Smooth muscle cell (in vitro differentiated cells): ENCODE measurements around the gene SAMD4A. TPM values are rescaled to one million over a fixed set of nuclear protein-coding genes. Genes with fewer than 3 reads are reported as not detected.

Experiments
- DNase-seq: peaks from one replicate; lab custom pipeline; 2025; ENCODE audit not compliant: unreplicated experiment; lab: John Stamatoyannopoulos, UW
- H2AFZ ChIP-seq: fragments of 200-600 bp; sonication (generic); 2 replicates; pipeline ENCODE4 v1.6.0; 2016; ENCODE audit warnings: antibody characterized with exemption, low read depth, mild to moderate bottlenecking
- H3F3A ChIP-seq: fragments of 200-600 bp; sonication (generic); 2 replicates; pipeline ENCODE4 v1.6.0; 2017; ENCODE audit warnings: antibody characterized with exemption, low read depth
- H3K27ac ChIP-seq: fragments of 200-600 bp; sonication (generic); 2 replicates; pipeline ENCODE4 v1.5.1; 2016; ENCODE audit warnings: low read depth, mild to moderate bottlenecking
- H3K27me3 ChIP-seq: fragments of 200-600 bp; sonication (generic); 2 replicates; pipeline ENCODE4 v1.6.1; 2016; ENCODE audit warnings: low read depth, mild to moderate bottlenecking
- H3K36me3 ChIP-seq: fragments of 200-600 bp; sonication (generic); 2 replicates; pipeline ENCODE4 v1.5.1; 2016; ENCODE audit warnings: low read depth
- H3K4me1 ChIP-seq: fragments of 200-600 bp; sonication (generic); 2 replicates; pipeline ENCODE4 v1.5.1; 2016; ENCODE audit warnings: low read depth
- H3K4me2 ChIP-seq: fragments of 200-600 bp; sonication (generic); 2 replicates; pipeline ENCODE4 v1.6.0; 2016; ENCODE audit warnings: mild to moderate bottlenecking
- H3K4me3 ChIP-seq: fragments of 200-600 bp; sonication (generic); 2 replicates; pipeline ENCODE4 v1.5.1; 2016; ENCODE audit warnings: mild to moderate bottlenecking
- H3K79me2 ChIP-seq: fragments of 200-600 bp; sonication (generic); 2 replicates; pipeline ENCODE4 v1.6.0; 2016; ENCODE audit warnings: low read depth, mild to moderate bottlenecking
- H3K9ac ChIP-seq: fragments of 200-600 bp; sonication (generic); 2 replicates; pipeline ENCODE4 v1.6.0; 2016; ENCODE audit warnings: low read depth
- H3K9me3 ChIP-seq: fragments of 200-600 bp; sonication (generic); replicated peaks from 2 replicates; pipeline ENCODE4 v1.5.1; 2016; ENCODE audit warnings: low read depth
- H4K20me1 ChIP-seq: fragments of 200-600 bp; sonication (generic); 2 replicates; pipeline ENCODE4 v1.6.0; 2016; ENCODE audit warnings: low read depth
- WGBS: methylation state at CpG from one replicate; pipeline ENCODE4 v1.1.7; 2016; ENCODE audit warnings: low lambda C conversion rate; 5-methylcytosine and 5-hydroxymethylcytosine counted together
- polyA plus RNA-seq: library from polyadenylated mRNA; unstranded; fragments of >200 nt; fragmentation: Nextera tagmentation; extraction: Ambion mirVana; gene quantifications from 2 replicates; pipeline ENCODE4 v1.2.1, GENCODE V29; 2016
- total RNA-seq: library from RNA; depleted of rRNA; stranded (reverse); fragments of >200 nt; gene quantifications from 2 replicates; pipeline ENCODE4 v1.2.3, GENCODE V29; 2014
- TF ChIP-seq, protein P1 (sequence below): fragments of 200-600 bp; sonication (generic); IDR thresholded peaks from 2 replicates; pipeline ENCODE4 v1.5.1; 2017; ENCODE audit warnings: borderline replicate concordance, mild to moderate bottlenecking, antibody characterized with exemption; ENCODE audit not compliant: insufficient read depth, poor library complexity, severe bottlenecking

Gene SAMD4A
- total and polyA plus RNA-seq, 2 experiments from 2014 or later, result 9.2 to 36.7 TPM

DNA sequence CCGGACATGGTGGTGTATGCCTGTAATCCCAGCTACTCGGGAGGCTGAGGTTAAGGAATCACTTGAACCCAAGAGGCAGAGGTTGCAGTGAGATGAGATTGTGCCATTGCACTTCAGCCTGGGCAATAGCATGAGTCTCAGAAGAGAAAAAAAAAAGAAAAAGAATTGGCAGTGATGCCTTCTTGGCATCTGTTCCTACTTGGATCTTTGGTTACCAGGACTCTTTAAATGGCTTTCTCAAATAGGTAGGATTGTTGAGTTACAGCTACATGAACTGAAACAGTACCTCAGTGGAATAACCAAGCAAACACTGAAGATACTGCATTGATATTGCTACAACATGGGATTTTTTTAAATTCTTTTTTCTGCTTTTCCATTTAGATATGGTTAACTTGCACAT is 136.8 kb downstream of the SAMD4A start:
- DNase-seq, result no peak
- Histone ChIP-seq H3K27ac (no peak overlapping the region), H3K27me3 (no peaks in the 10 kb centered on the region), H3F3A (peaks cover 3% of the 10 kb centered on the region), H3K9ac (no peak overlapping the region), H3K79me2 (peaks cover 80% of the 10 kb centered on the region), H3K36me3 (peaks cover 3% of the 10 kb centered on the region), H2AFZ (no peak overlapping the region), H3K4me1 (peaks cover 2% of the 10 kb centered on the region), H4K20me1 (peaks cover 95% of the 10 kb centered on the region), H3K9me3 (no peaks in the 10 kb centered on the region), H3K4me2 (no peak overlapping the region), H3K4me3 (no peak overlapping the region)
- TF ChIP-seq, protein P1, sequence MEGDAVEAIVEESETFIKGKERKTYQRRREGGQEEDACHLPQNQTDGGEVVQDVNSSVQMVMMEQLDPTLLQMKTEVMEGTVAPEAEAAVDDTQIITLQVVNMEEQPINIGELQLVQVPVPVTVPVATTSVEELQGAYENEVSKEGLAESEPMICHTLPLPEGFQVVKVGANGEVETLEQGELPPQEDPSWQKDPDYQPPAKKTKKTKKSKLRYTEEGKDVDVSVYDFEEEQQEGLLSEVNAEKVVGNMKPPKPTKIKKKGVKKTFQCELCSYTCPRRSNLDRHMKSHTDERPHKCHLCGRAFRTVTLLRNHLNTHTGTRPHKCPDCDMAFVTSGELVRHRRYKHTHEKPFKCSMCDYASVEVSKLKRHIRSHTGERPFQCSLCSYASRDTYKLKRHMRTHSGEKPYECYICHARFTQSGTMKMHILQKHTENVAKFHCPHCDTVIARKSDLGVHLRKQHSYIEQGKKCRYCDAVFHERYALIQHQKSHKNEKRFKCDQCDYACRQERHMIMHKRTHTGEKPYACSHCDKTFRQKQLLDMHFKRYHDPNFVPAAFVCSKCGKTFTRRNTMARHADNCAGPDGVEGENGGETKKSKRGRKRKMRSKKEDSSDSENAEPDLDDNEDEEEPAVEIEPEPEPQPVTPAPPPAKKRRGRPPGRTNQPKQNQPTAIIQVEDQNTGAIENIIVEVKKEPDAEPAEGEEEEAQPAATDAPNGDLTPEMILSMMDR, result no peak
- 98% methylated on average over 2 of the region's 2 CpGs for WGBS

DNA sequence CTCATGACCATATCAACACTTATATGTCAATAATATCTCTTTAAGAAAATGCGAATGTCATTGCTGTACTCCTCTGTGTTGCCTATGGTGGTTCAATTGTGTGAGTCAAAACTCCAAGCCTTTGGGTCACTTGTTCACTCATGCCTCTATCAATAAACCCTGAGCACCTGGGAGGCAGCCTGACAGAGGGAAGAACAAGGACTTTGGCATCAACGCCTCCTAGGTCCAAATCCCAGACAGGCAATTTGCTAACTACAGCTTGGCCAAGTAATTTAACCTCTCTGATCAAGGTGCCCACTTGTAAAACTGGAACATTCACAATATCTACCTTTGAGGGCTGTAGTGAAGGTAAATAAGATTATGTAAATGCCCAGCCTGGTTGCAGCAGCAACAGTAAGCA is 137.8 kb downstream of the SAMD4A start:
- H3K4me1 ChIP-seq, result no peaks in the 10 kb centered on the region
- no peak overlapping the region for H3K27ac ChIP-seq
- peaks cover 79% of the 10 kb centered on the region for H3K79me2 ChIP-seq
- no peaks in the 10 kb centered on the region for H3K27me3 ChIP-seq
- TF ChIP-seq, protein P1, result no peak
- peaks cover 3% of the 10 kb centered on the region for H3K36me3 ChIP-seq
- H4K20me1 ChIP-seq, result peaks cover 95% of the 10 kb centered on the region
- H3K4me3 ChIP-seq, result no peak overlapping the region
- H3K9ac ChIP-seq, result no peak overlapping the region
- H3K9me3 ChIP-seq, result no peaks in the 10 kb centered on the region
- no peak for DNase-seq
- no peak overlapping the region for H3K4me2 ChIP-seq
- 94% methylated on average over 2 of the region's 2 CpGs for WGBS
- H3F3A ChIP-seq, result no peaks in the 10 kb centered on the region
- no peak overlapping the region for H2AFZ ChIP-seq

DNA sequence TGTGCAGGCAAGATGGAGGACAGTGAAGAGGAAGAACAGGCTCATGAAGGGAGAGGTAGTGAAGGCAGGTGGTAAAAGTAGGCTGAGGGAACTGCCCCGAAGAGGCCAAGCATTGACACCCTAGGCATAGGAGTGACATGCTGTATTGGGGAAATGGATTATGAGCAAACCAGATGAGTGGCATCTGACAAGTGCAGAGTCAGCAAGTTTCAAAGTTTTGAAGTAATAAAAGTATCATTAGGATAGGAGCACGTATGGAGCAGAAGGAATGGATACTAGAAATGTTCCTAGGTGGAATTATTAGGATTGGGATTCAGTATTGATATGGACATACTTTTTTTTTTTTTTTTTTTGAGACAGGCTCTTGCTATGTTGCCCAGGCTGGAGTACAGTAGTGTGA is 139.8 kb downstream of the SAMD4A start:
- Histone ChIP-seq H2AFZ (no peak overlapping the region), H3K4me3 (no peak overlapping the region)

DNA sequence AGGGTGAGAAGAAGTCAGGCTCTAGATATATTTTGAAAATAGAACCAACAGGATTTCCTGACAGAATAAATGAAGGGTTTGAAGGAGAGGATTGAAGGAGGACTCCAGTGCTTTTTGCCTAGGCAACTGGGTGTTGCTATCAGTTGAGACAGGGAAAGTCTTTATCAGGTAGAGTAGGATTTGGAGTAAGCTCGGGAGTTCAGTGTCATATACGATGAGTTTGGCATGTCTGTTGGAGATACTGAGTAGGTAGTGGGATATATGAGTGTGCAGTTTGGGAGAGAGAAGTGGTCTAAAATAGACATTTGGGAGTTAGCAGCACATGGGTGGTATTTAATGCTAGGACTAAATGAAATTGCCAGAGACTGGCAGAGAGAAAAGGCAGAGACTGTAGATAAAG is 141.2 kb downstream of the SAMD4A start:
- Histone ChIP-seq H3K36me3 (peaks cover 3% of the 10 kb centered on the region), H3K27me3 (no peaks in the 10 kb centered on the region), H3K79me2 (peaks cover 68% of the 10 kb centered on the region), H3K9ac (no peak overlapping the region), H3K4me1 (peaks cover 5% of the 10 kb centered on the region), H3K4me3 (no peak overlapping the region), H3K9me3 (no peaks in the 10 kb centered on the region), H3F3A (peaks cover 9% of the 10 kb centered on the region), H3K27ac (no peak overlapping the region), H4K20me1 (peaks cover 88% of the 10 kb centered on the region), H2AFZ (no peak overlapping the region), H3K4me2 (no peak overlapping the region)
- TF ChIP-seq, protein P1, result no peak
- WGBS, result 68% methylated on average over 2 of the region's 2 CpGs
- no peak for DNase-seq

More for the DNA sequence above, 139.8 kb downstream of the SAMD4A start:
- TF ChIP-seq, protein P1, result no peak
- Histone ChIP-seq H4K20me1 (peaks cover 88% of the 10 kb centered on the region), H3K4me2 (no peak overlapping the region), H3K27me3 (no peaks in the 10 kb centered on the region), H3K9me3 (no peaks in the 10 kb centered on the region), H3K79me2 (peaks cover 78% of the 10 kb centered on the region), H3K36me3 (peaks cover 3% of the 10 kb centered on the region), H3K9ac (no peak overlapping the region), H3K4me1 (no peaks in the 10 kb centered on the region), H3F3A (peaks cover 3% of the 10 kb centered on the region), H3K27ac (no peak overlapping the region)
- no peak for DNase-seq
- WGBS, result 95% methylated on average over 2 of the region's 2 CpGs
